B cell (primary cell): ENCODE data around the gene CYFIP1. TPM values are rescaled to one million over a fixed set of nuclear protein-coding genes. Genes with fewer than 3 reads are reported as not detected.

Experiments used
- ATAC-seq: fragments of 200-7000 bp; cut with Tn5 transposase; one replicate; pipeline ENCODE4 v1.10.0; 2021; ENCODE audit warnings: low read depth, mild to moderate bottlenecking, moderate number of reproducible peaks, moderate library complexity
- CTCF ChIA-PET: fragments of 350-600 bp; sonication (Branson Sonifier 250); formaldehyde crosslinking; loops from one replicate; lab custom pipeline; 2021; ENCODE audit warnings: antibody characterized with exemption, inconsistent platforms; lab: Charles Lee
- POLR2A ChIA-PET: fragments of 350-600 bp; sonication (Branson Sonifier 250); formaldehyde crosslinking; loops from one replicate; lab custom pipeline; 2021; ENCODE audit warnings: antibody characterized with exemption; lab: Charles Lee
- DNase-seq: peaks from one replicate; pipeline ENCODE4 v3.0.0; 2013
- H2AFZ ChIP-seq: 2 replicates; pipeline ENCODE4 v1.6.1; 2012; ENCODE audit warnings: mild to moderate bottlenecking, low read depth, low read length; ENCODE audit not compliant: insufficient read depth, poor library complexity, severe bottlenecking
- H3K27ac ChIP-seq, 2 donors: 1 replicate in 1 of 2; 2 replicates in 1 of 2; pipeline ENCODE4 v1.5.1; 2012 to 2013; ENCODE audit warnings: low read length in 2 of 2, mild to moderate bottlenecking in 2 of 2, moderate library complexity in 1 of 2
- H3K27me3 ChIP-seq, 4 experiments: fragments of 200-600 bp in 1 of 4; sonication (generic) in 1 of 4; replicated peaks in 1 of 4; 1 replicate in 2 of 4; 2 replicates in 2 of 4; pipeline versions ENCODE4 v1.6.1 to v1.7.0; 2013 to 2016; ENCODE audit warnings: low read length in 3 of 4, mild to moderate bottlenecking in 2 of 4, mixed read lengths in 1 of 4, moderate library complexity in 1 of 4; ENCODE audit not compliant: insufficient read depth in 4 of 4, control insufficient read depth in 3 of 4; ENCODE audit errors: control extremely low read depth in 1 of 4
- H3K36me3 ChIP-seq, 2 experiments: replicated peaks in 1 of 2; 1 replicate in 1 of 2; 2 replicates in 1 of 2; pipeline versions ENCODE4 v1.6.1 to v1.7.1; 2013; ENCODE audit warnings: low read length in 1 of 2; ENCODE audit not compliant: insufficient read depth in 2 of 2, control insufficient read depth in 1 of 2; ENCODE audit errors: control extremely low read depth in 1 of 2, extremely low read depth in 1 of 2
- H3K4me1 ChIP-seq, 2 donors: fragments of 200-600 bp in 1 of 2; sonication (generic) in 1 of 2; 1 replicate in 1 of 2; 2 replicates in 1 of 2; pipeline versions ENCODE4 v1.5.1 to v1.6.1; 2013 to 2017; ENCODE audit warnings: low read length in 2 of 2; ENCODE audit not compliant: control insufficient read depth in 2 of 2, insufficient read depth in 2 of 2
- H3K4me2 ChIP-seq: replicated peaks from 2 replicates; pipeline ENCODE3; 2012; ENCODE audit warnings: mild to moderate bottlenecking, low read depth, low read length; ENCODE audit not compliant: poor library complexity, severe bottlenecking
- H3K4me3 ChIP-seq, 5 experiments: fragments of 200-600 bp in 1 of 5; sonication (generic) in 1 of 5; 1 replicate in 3 of 5; 2 replicates in 2 of 5; pipeline versions ENCODE4 v1.5.1 to v1.7.0; 2011 to 2016; ENCODE audit warnings: low read length in 4 of 5, mild to moderate bottlenecking in 4 of 5, low read depth in 2 of 5, control low read depth in 1 of 5, moderate library complexity in 1 of 5; ENCODE audit not compliant: insufficient read depth in 1 of 5; ENCODE audit errors: control extremely low read depth in 1 of 5, extremely low read depth in 1 of 5
- H3K79me2 ChIP-seq: fragments of 200-600 bp; sonication (generic); one replicate; pipeline ENCODE4 v1.6.0; 2016; ENCODE audit warnings: low read length; ENCODE audit not compliant: control insufficient read depth, insufficient read depth
- H3K9ac ChIP-seq: fragments of 200-600 bp; sonication (generic); 2 replicates; pipeline ENCODE4 v1.6.1; 2017; ENCODE audit warnings: mild to moderate bottlenecking, low read length, moderate library complexity
- H3K9me3 ChIP-seq, 3 donors: one replicate each; pipeline versions ENCODE4 v1.6.1 to v1.7.1; 2013; ENCODE audit warnings: low read length in 2 of 3; ENCODE audit not compliant: control insufficient read depth in 2 of 3, insufficient read depth in 1 of 3; ENCODE audit errors: control extremely low read depth in 1 of 3
- H4K20me1 ChIP-seq: 2 replicates; pipeline ENCODE4 v1.6.0; 2012; ENCODE audit warnings: mild to moderate bottlenecking, low read length; ENCODE audit not compliant: insufficient read depth, control insufficient read depth, poor library complexity, severe bottlenecking
- H3K27ac Mint-ChIP-seq: one replicate; pipeline ENCODE4 v1.8.0; 2021; ENCODE audit warnings: mixed read lengths
- H3K27me3 Mint-ChIP-seq: one replicate; pipeline ENCODE4 v1.8.0; 2021; ENCODE audit warnings: mixed read lengths
- H3K4me1 Mint-ChIP-seq: one replicate; pipeline ENCODE4 v1.8.0; 2021; ENCODE audit warnings: mixed read lengths
- H3K4me3 Mint-ChIP-seq: one replicate; pipeline ENCODE4 v1.8.0; 2021; ENCODE audit warnings: mixed read lengths
- H3K9me3 Mint-ChIP-seq: one replicate; pipeline ENCODE4 v1.8.0; 2022; ENCODE audit warnings: mixed read lengths; ENCODE audit not compliant: insufficient read depth
- EZH2 ChIP-seq: IDR thresholded peaks from 2 replicates; pipeline ENCODE4 v1.6.1; 2012; ENCODE audit warnings: borderline replicate concordance, low read depth, mild to moderate bottlenecking, moderate library complexity, low read length; ENCODE audit not compliant: insufficient read depth, poor library complexity, severe bottlenecking
- WGBS: methylation state at CpG from one replicate; pipeline ENCODE4 v1.1.5; 2013; ENCODE audit warnings: missing lambda C conversion rate; ENCODE audit not compliant: insufficient coverage; 5-methylcytosine and 5-hydroxymethylcytosine counted together
- intact Hi-C: fragments of 100-400 bp; cut with micrococcal nuclease; formaldehyde crosslinking; loops from one replicate; pipeline ENCODE4 v1.10.0; 2022
- polyA plus RNA-seq: library from polyadenylated mRNA; depleted of rRNA; stranded (reverse); fragments of >200 nt; gene quantifications from 2 replicates; pipeline ENCODE4 v1.2.3, GENCODE V29; 2012
- total RNA-seq, 2 donors: library from RNA; stranded (reverse); fragments of 120-200 nt in 1 of 2; gene quantifications; 1 replicate in 1 of 2; 2 replicates in 1 of 2; pipeline versions ENCODE4 v1.2.3 to v1.2.4, GENCODE V29; 2013 to 2022
- TF ChIP-seq, protein P1 (sequence below): fragments of 200-600 bp; IDR thresholded peaks from one replicate; pipeline ENCODE4 v1.8.0; 2022; ENCODE audit warnings: antibody characterized with exemption, mild to moderate bottlenecking

The CYFIP1 gene
- total and polyA plus RNA-seq, 2 donors (not counting 1 experiment from before 2014, with no cell fraction given) = 6.2 to 13.5 TPM

DNA sequence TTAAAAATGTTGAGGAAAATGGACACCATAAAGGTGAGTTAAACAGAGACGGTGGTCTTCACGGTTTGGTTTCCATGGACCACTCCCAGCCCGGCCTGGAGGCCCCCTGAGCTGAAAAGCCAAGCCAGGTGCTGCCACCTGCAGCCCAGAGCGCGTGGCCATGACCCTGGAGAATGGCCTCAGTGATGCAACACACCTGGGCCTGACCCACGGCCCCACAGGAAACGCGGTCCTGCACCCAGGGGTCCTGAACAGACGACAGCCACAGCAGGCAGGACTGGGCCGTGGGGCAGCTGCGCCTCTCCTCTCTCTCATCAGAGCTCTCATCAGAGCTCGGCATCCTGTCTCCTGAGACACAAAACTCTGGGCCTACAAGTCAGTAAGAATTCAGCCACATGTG is 77.6 kb downstream of the CYFIP1 start:
- Histone ChIP-seq H3K79me2 (no peaks in the 10 kb centered on the region), H2AFZ (no peak overlapping the region), H3K4me1 (no peaks in the 10 kb centered on the region), H3K27ac (no peak overlapping the region), H3K27me3 (no peaks in the 10 kb centered on the region), H4K20me1 (no peaks in the 10 kb centered on the region), H3K4me2 (no peak overlapping the region), H3K9me3 (no peaks in the 10 kb centered on the region), H3K4me3 (no peak overlapping the region), H3K36me3 (no peaks in the 10 kb centered on the region), H3K9ac (no peak overlapping the region)
- no peak for TF ChIP-seq EZH2
- TF ChIP-seq, protein P1, sequence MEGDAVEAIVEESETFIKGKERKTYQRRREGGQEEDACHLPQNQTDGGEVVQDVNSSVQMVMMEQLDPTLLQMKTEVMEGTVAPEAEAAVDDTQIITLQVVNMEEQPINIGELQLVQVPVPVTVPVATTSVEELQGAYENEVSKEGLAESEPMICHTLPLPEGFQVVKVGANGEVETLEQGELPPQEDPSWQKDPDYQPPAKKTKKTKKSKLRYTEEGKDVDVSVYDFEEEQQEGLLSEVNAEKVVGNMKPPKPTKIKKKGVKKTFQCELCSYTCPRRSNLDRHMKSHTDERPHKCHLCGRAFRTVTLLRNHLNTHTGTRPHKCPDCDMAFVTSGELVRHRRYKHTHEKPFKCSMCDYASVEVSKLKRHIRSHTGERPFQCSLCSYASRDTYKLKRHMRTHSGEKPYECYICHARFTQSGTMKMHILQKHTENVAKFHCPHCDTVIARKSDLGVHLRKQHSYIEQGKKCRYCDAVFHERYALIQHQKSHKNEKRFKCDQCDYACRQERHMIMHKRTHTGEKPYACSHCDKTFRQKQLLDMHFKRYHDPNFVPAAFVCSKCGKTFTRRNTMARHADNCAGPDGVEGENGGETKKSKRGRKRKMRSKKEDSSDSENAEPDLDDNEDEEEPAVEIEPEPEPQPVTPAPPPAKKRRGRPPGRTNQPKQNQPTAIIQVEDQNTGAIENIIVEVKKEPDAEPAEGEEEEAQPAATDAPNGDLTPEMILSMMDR = peak; percentile 9
- POLR2A ChIA-PET = no interaction called here
- H3K4me3 Mint-ChIP-seq = no peak overlapping the region
- ATAC-seq (no peak), DNase-seq (no peak)
- WGBS = 55% methylated on average over 12 of the region's 12 CpGs
- peaks cover 6% of the 10 kb centered on the region for H3K4me1 Mint-ChIP-seq
- H3K9me3 Mint-ChIP-seq = no peaks in the 10 kb centered on the region
- CTCF ChIA-PET = interaction anchor here (0.8 kb wide), 1 partner anchor 11 kb away, joined by 9 read pairs; no protein-coding TSS in a partner anchor
- intact Hi-C loops = no loop called here
- no peaks in the 10 kb centered on the region for H3K27me3 Mint-ChIP-seq
- no peak overlapping the region for H3K27ac Mint-ChIP-seq

DNA sequence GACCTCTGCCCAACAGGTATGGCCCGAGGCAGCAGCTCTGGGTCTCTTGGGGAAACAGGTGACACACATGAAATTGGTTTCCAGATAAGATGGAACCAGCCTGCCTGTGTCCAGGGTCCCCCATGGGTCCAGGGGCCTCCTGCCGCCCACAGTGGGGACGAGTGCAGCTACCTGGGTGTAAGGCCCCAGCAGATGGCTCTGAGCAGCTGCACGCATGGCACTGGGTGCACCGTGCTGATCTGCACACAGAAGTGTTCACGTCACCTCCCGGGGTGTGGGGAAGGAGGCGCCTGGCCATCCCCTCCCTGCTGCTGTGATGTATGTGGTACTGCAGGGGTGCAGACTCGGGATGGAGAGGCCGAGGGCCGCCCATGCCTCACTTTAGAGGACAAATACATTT is 78.1 kb downstream of the CYFIP1 start:
- WGBS = 88% methylated on average over 4 of the region's 11 CpGs
- no peaks in the 10 kb centered on the region for H3K9me3 Mint-ChIP-seq
- no peak overlapping the region for H3K27ac Mint-ChIP-seq
- Histone ChIP-seq H3K9ac (no peak overlapping the region), H3K4me1 (no peaks in the 10 kb centered on the region), H4K20me1 (no peaks in the 10 kb centered on the region), H3K9me3 (no peaks in the 10 kb centered on the region), H3K4me3 (no peak overlapping the region), H3K79me2 (no peaks in the 10 kb centered on the region), H3K36me3 (no peaks in the 10 kb centered on the region), H3K4me2 (no peak overlapping the region), H3K27me3 (no peaks in the 10 kb centered on the region), H3K27ac (no peak overlapping the region), H2AFZ (no peak overlapping the region)
- H3K4me1 Mint-ChIP-seq = peaks cover 6% of the 10 kb centered on the region
- DNase-seq = no peak
- no peak overlapping the region for H3K4me3 Mint-ChIP-seq
- no peaks in the 10 kb centered on the region for H3K27me3 Mint-ChIP-seq
- ChIA-PET POLR2A (no interaction called here), CTCF (interaction anchor here (0.8 kb wide), 1 partner anchor 11 kb away, joined by 9 read pairs; no protein-coding TSS in a partner anchor)
- TF ChIP-seq EZH2 = no peak
- TF ChIP-seq, protein P1 = no peak
- intact Hi-C loops = no loop called here
- no peak for ATAC-seq
